Measurements from ENCODE around the gene RET. TPM values are rescaled to one million over a fixed set of nuclear protein-coding genes. Genes with fewer than 3 reads are reported as not detected.
A peak's percentile ranks its signal among the peaks of the same experiment; 100 is the strongest.

The RET gene
- polyA plus RNA-seq, 3 donors, result 0.08 to 0.39 (median 0.14) TPM

- DNase-seq, result no peak
- Histone ChIP-seq H3K4me2 (replicated peaks; ENCODE audit: extremely low read depth, low read length, poor library complexity, severe bottlenecking) (no peak overlapping the region), H3K27ac (ENCODE audit: low read depth in 1 of 2, low read length in 2 of 2) (no peak overlapping the region), H4K20me1 (ENCODE audit: insufficient read depth, low read length) (no peaks in the 10 kb centered on the region), H3K36me3 (replicated peaks in 1 of 2; ENCODE audit: control insufficient read depth in 1 of 2, insufficient read depth in 2 of 2, low read length in 2 of 2) (no peaks in the 10 kb centered on the region), H3K4me3 (replicated peaks in 1 of 3; ENCODE audit: low read depth in 2 of 3, low read length in 3 of 3) (no peak overlapping the region), H3K9ac (ENCODE audit: insufficient read depth, low read length, poor library complexity, severe bottlenecking) (no peak overlapping the region), H3K79me2 (ENCODE audit: insufficient read depth, low read length) (no peaks in the 10 kb centered on the region), H3K9me3 (replicated peaks in 1 of 2; ENCODE audit: control insufficient read depth in 1 of 2, insufficient read depth in 1 of 2, low read length in 2 of 2) (no peaks in the 10 kb centered on the region), H3K27me3 (ENCODE audit: control insufficient read depth in 2 of 2, insufficient read depth in 2 of 2, low read length in 2 of 2) (peaks cover 8 to 20% of the 10 kb centered on the region in 2 donors), H3K4me1 (ENCODE audit: control insufficient read depth in 1 of 2, insufficient read depth in 2 of 2, low read length in 2 of 2) (peaks cover 5 to 10% of the 10 kb centered on the region in 2 donors), H2AFZ (ENCODE audit: insufficient read depth, low read depth, low read length, poor library complexity, severe bottlenecking) (no peak overlapping the region)
- Mint-ChIP-seq H3K27me3 (ENCODE audit: low read depth in 3 of 3) (peaks cover 21 to 28% (median 25%) of the 10 kb centered on the region in 3 donors), H3K27ac (peak overlapping the region in 1 of 7 donors; percentile 63), H3K4me1 (peaks cover 6% of the 10 kb centered on the region), H3K9me3 (peaks cover 0 to 5% (median 0%) of the 10 kb centered on the region in 7 donors), H3K4me3 (no peak overlapping the region), H3K36me3 (no peaks in the 10 kb centered on the region)
- intact Hi-C loops (cut with micrococcal nuclease), result no loop called here
- TF ChIP-seq, protein P1, sequence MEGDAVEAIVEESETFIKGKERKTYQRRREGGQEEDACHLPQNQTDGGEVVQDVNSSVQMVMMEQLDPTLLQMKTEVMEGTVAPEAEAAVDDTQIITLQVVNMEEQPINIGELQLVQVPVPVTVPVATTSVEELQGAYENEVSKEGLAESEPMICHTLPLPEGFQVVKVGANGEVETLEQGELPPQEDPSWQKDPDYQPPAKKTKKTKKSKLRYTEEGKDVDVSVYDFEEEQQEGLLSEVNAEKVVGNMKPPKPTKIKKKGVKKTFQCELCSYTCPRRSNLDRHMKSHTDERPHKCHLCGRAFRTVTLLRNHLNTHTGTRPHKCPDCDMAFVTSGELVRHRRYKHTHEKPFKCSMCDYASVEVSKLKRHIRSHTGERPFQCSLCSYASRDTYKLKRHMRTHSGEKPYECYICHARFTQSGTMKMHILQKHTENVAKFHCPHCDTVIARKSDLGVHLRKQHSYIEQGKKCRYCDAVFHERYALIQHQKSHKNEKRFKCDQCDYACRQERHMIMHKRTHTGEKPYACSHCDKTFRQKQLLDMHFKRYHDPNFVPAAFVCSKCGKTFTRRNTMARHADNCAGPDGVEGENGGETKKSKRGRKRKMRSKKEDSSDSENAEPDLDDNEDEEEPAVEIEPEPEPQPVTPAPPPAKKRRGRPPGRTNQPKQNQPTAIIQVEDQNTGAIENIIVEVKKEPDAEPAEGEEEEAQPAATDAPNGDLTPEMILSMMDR (IDR thresholded peaks at IDR 0.05), result no peak
- WGBS (ENCODE audit: insufficient coverage), result 98% methylated on average over 16 of the region's 19 CpGs
These were observed 4.8 kb upstream of the RET start for GRCh38 chr10:43071865-43072650.

DNA sequence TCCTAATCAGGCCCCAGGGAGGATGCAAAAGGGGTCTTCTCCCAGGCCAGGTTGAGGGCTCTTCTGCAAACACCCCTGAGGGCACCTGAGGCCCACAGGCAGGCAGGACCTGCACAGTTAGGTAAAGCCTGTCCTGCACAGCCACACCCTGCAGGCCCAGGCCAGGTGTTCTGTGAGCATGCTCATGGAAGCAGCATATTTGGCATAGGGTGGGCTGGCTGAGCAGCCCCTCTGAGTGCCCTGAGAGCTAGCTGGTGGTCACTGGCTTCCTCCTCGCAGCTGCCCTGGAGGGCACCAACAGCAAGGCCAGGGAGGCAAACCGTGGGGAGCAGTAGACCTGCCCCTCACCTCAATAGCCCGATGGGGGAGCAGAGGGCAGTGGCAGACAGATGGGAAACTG is 3.7 kb upstream of the RET start:
- Histone ChIP-seq H3K36me3 (replicated peaks in 1 of 2; ENCODE audit: control insufficient read depth in 1 of 2, insufficient read depth in 2 of 2, low read length in 2 of 2) (no peaks in the 10 kb centered on the region), H3K9ac (ENCODE audit: insufficient read depth, low read length, poor library complexity, severe bottlenecking) (no peak overlapping the region), H3K4me1 (ENCODE audit: control insufficient read depth in 1 of 2, insufficient read depth in 2 of 2, low read length in 2 of 2) (peaks cover 10 to 19% of the 10 kb centered on the region in 2 donors), H3K79me2 (ENCODE audit: insufficient read depth, low read length) (no peaks in the 10 kb centered on the region), H2AFZ (ENCODE audit: insufficient read depth, low read depth, low read length, poor library complexity, severe bottlenecking) (no peak overlapping the region), H3K27ac (ENCODE audit: low read depth in 1 of 2, low read length in 2 of 2) (no peak overlapping the region), H3K4me3 (replicated peaks in 1 of 3; ENCODE audit: low read depth in 2 of 3, low read length in 3 of 3) (no peak overlapping the region), H3K4me2 (replicated peaks; ENCODE audit: extremely low read depth, low read length, poor library complexity, severe bottlenecking) (no peak overlapping the region), H4K20me1 (ENCODE audit: insufficient read depth, low read length) (no peaks in the 10 kb centered on the region), H3K27me3 (ENCODE audit: control insufficient read depth in 2 of 2, insufficient read depth in 2 of 2, low read length in 2 of 2) (peaks cover 8 to 28% of the 10 kb centered on the region in 2 donors), H3K9me3 (replicated peaks in 1 of 2; ENCODE audit: control insufficient read depth in 1 of 2, insufficient read depth in 1 of 2, low read length in 2 of 2) (no peaks in the 10 kb centered on the region)
- Mint-ChIP-seq H3K36me3 (no peaks in the 10 kb centered on the region), H3K27me3 (ENCODE audit: low read depth in 3 of 3) (peaks cover 30 to 39% (median 35%) of the 10 kb centered on the region in 3 donors), H3K27ac (no peak overlapping the region), H3K4me3 (no peak overlapping the region), H3K4me1 (peaks cover 13% of the 10 kb centered on the region), H3K9me3 (peaks cover 0 to 5% (median 0%) of the 10 kb centered on the region in 7 donors)
- DNase-seq, result no peak
- intact Hi-C loops (cut with micrococcal nuclease), result no loop called here
- 93% methylated on average over 3 of the region's 3 CpGs for WGBS (ENCODE audit: insufficient coverage)
- TF ChIP-seq, protein P1 (IDR thresholded peaks at IDR 0.05), result no peak

All from CD14-positive monocyte (primary cell).